Liver (tissue), 3 donors: ENCODE data around the gene MYO1B.

Experiments
- SP1 ChIP-seq: IDR thresholded peaks from 2 replicates; pipeline ENCODE4 v1.6.1; 2018; ENCODE audit warnings: antibody characterized with exemption, mild to moderate bottlenecking
- YY1 ChIP-seq: IDR thresholded peaks from 2 replicates; pipeline ENCODE4 v1.6.1; 2016; ENCODE audit warnings: antibody characterized with exemption, mild to moderate bottlenecking
- TF ChIP-seq, protein P1 (sequence below): fragments of 150-350 bp; IDR thresholded peaks from 2 replicates; pipeline ENCODE4 v1.5.1; 2017; ENCODE audit warnings: improper control_type of control experiment, low read depth, low read length; ENCODE audit not compliant: missing input control
- donor health status: healthy.
- donor health status: healthy.

DNA sequence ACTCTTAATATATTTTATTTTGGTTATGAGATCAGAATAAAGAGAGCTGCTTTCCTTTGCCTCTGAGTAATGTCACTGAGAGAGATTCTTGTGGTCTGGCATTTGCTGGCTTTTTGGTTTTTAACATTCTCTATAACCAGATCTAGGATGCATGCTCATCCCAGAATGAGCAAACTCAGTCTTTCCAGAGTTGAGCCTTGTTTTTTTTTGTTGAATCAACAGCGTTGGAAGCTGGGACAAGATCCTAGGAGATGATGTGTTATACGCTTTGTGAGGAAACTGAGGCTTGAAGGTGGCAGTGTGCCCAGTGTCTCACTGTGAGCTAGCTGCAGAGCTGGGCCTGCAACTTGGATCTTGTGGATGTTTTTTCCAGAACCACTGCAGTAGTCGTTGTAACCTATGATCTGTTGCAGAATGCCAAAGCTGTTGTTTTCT, 19.5 kb downstream of the MYO1B start:
- TF ChIP-seq, protein P1, sequence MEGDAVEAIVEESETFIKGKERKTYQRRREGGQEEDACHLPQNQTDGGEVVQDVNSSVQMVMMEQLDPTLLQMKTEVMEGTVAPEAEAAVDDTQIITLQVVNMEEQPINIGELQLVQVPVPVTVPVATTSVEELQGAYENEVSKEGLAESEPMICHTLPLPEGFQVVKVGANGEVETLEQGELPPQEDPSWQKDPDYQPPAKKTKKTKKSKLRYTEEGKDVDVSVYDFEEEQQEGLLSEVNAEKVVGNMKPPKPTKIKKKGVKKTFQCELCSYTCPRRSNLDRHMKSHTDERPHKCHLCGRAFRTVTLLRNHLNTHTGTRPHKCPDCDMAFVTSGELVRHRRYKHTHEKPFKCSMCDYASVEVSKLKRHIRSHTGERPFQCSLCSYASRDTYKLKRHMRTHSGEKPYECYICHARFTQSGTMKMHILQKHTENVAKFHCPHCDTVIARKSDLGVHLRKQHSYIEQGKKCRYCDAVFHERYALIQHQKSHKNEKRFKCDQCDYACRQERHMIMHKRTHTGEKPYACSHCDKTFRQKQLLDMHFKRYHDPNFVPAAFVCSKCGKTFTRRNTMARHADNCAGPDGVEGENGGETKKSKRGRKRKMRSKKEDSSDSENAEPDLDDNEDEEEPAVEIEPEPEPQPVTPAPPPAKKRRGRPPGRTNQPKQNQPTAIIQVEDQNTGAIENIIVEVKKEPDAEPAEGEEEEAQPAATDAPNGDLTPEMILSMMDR, result no peak
- TF ChIP-seq SP1 (no peak), YY1 (no peak)
